ENCODE results near the gene RINT1. TPM values are rescaled to one million over a fixed set of nuclear protein-coding genes. Genes with fewer than 3 reads are reported as not detected.
"Not testable (repeated sequence)": the region's sequence is repeated elsewhere in the genome, so short reads cannot be mapped to it uniquely, and the experiment has no call there.

RINT1 gene
- total RNA-seq, 1 experiment from 2014 or later: 18.1 TPM

DNA sequence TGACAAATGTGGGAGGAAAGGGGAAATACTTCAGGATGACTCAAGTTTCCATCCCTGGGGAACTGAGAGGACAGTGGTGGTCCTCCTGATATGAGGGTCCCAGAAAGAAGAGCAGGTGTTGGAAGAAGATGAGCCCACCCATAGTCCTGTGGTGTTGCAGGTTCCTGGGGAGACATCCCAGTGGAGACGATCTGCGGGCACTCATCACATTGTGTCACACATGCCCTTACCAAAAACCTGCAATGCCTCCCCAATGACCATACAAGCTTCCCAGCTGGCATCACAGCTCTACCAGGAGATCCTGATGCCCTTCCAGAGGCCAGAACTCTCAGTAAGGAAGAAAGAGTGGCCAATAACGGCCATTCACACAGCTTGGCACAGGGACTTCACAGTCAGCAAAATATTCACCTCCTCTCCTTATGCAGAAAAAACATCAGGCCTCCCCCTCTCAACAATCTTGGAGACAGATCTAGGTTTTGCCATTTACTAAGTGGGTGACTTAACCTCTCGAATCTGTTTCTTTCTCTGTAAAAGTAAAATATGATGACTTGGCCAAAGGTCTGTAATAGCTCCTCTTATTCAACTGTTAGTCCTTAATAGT is 19.0 kb upstream of the RINT1 start:
- BruUV-seq (replicated peaks): no TSS peak
- CTCF ChIA-PET: no interaction called here
- no peaks in the 10 kb centered on the region for H3K9me3 ChIP-seq (ENCODE audit: control insufficient read depth, insufficient read depth, low read depth, low read length)
- intact Hi-C loops (cut with micrococcal nuclease; ENCODE audit: unreplicated experiment): no loop called here
- DNase-seq (ENCODE audit: low read depth, low spot score) (no peak), ATAC-seq (no peak)
- H3K36me3 ChIP-seq (ENCODE audit: control insufficient read depth, insufficient read depth, low read length): peaks cover 4% of the 10 kb centered on the region; the same call in 1 of the 2 replicates
- POLR2A ChIA-PET: no interaction called here
- in situ Hi-C loops (cut with HindIII; ENCODE audit: low pct_unique_long_range_greater_than_20kb, low sequenced_read_pairs): no loop called here
- TF ChIP-seq POLR2AphosphoS5 (IDR thresholded peaks at IDR 0.05; ENCODE audit: low read depth, low read length) (no peak), SIN3A (IDR thresholded peaks at IDR 0.05; ENCODE audit: borderline replicate concordance, insufficient read depth, low read depth, low read length) (no peak), TCF7L2 (IDR thresholded peaks at IDR 0.05; ENCODE audit: low read depth, low read length) (no peak)
- TF ChIP-seq, protein P1, sequence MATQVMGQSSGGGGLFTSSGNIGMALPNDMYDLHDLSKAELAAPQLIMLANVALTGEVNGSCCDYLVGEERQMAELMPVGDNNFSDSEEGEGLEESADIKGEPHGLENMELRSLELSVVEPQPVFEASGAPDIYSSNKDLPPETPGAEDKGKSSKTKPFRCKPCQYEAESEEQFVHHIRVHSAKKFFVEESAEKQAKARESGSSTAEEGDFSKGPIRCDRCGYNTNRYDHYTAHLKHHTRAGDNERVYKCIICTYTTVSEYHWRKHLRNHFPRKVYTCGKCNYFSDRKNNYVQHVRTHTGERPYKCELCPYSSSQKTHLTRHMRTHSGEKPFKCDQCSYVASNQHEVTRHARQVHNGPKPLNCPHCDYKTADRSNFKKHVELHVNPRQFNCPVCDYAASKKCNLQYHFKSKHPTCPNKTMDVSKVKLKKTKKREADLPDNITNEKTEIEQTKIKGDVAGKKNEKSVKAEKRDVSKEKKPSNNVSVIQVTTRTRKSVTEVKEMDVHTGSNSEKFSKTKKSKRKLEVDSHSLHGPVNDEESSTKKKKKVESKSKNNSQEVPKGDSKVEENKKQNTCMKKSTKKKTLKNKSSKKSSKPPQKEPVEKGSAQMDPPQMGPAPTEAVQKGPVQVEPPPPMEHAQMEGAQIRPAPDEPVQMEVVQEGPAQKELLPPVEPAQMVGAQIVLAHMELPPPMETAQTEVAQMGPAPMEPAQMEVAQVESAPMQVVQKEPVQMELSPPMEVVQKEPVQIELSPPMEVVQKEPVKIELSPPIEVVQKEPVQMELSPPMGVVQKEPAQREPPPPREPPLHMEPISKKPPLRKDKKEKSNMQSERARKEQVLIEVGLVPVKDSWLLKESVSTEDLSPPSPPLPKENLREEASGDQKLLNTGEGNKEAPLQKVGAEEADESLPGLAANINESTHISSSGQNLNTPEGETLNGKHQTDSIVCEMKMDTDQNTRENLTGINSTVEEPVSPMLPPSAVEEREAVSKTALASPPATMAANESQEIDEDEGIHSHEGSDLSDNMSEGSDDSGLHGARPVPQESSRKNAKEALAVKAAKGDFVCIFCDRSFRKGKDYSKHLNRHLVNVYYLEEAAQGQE (IDR thresholded peaks at IDR 0.05; ENCODE audit: insufficient read depth in 1 of 2, low read depth in 2 of 2, low read length in 1 of 2): no peak
- TF ChIP-seq, protein P2, sequence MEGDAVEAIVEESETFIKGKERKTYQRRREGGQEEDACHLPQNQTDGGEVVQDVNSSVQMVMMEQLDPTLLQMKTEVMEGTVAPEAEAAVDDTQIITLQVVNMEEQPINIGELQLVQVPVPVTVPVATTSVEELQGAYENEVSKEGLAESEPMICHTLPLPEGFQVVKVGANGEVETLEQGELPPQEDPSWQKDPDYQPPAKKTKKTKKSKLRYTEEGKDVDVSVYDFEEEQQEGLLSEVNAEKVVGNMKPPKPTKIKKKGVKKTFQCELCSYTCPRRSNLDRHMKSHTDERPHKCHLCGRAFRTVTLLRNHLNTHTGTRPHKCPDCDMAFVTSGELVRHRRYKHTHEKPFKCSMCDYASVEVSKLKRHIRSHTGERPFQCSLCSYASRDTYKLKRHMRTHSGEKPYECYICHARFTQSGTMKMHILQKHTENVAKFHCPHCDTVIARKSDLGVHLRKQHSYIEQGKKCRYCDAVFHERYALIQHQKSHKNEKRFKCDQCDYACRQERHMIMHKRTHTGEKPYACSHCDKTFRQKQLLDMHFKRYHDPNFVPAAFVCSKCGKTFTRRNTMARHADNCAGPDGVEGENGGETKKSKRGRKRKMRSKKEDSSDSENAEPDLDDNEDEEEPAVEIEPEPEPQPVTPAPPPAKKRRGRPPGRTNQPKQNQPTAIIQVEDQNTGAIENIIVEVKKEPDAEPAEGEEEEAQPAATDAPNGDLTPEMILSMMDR (IDR thresholded peaks at IDR 0.05): no peak
- no peak overlapping the region for H3K27ac ChIP-seq (ENCODE audit: low read length)
- H3K27me3 ChIP-seq (ENCODE audit: control insufficient read depth, insufficient read depth, low read length): no peaks in the 10 kb centered on the region
- no peaks in the 10 kb centered on the region for H3K4me1 ChIP-seq (ENCODE audit: control insufficient read depth, insufficient read depth, low read length)
- no peak overlapping the region for H3K4me3 ChIP-seq (ENCODE audit: low read depth in 2 of 2, low read length in 2 of 2)

GRCh38 chr7:105515610-105516009 is 16.4 kb upstream of the RINT1 start:
- H3K9me3 ChIP-seq (ENCODE audit: control insufficient read depth, insufficient read depth, low read depth, low read length); POLR2A ChIA-PET: not testable (repeated sequence)

GRCh38 chr7:105519353-105519752 is 12.6 kb upstream of the RINT1 start:
- DNase-seq (ENCODE audit: low read depth, low spot score) (no peak), ATAC-seq (no peak)
- BruUV-seq (replicated peaks): no TSS peak
- peaks cover 3% of the 10 kb centered on the region; the same call in 1 of the 2 replicates for H3K36me3 ChIP-seq (ENCODE audit: control insufficient read depth, insufficient read depth, low read length)
- H3K4me3 ChIP-seq (ENCODE audit: low read depth in 2 of 2, low read length in 2 of 2): no peak overlapping the region
- H3K27me3 ChIP-seq (ENCODE audit: control insufficient read depth, insufficient read depth, low read length): no peaks in the 10 kb centered on the region
- in situ Hi-C loops (cut with HindIII; ENCODE audit: low pct_unique_long_range_greater_than_20kb, low sequenced_read_pairs) (no loop called here), intact Hi-C loops (cut with micrococcal nuclease; ENCODE audit: unreplicated experiment) (no loop called here)
- ChIA-PET POLR2A (interaction anchor here (0.6 to 1.4 kb wide), 2 partner anchors 12 to 16 kb away, joined by 3 to 10 read pairs; partner anchors contain the start of gene RINT1), CTCF (interaction anchor here (0.9 kb wide), 1 partner anchor 12 kb away, joined by 5 read pairs; the partner anchor contains the start of gene RINT1)
- TF ChIP-seq, protein P2 (IDR thresholded peaks at IDR 0.05): no peak
- TF ChIP-seq POLR2AphosphoS5 (IDR thresholded peaks at IDR 0.05; ENCODE audit: low read depth, low read length): no peak
- TF ChIP-seq, protein P1 (IDR thresholded peaks at IDR 0.05; ENCODE audit: insufficient read depth in 1 of 2, low read depth in 2 of 2, low read length in 1 of 2): no peak
- H3K9me3 ChIP-seq (ENCODE audit: control insufficient read depth, insufficient read depth, low read depth, low read length): no peaks in the 10 kb centered on the region
- no peaks in the 10 kb centered on the region for H3K4me1 ChIP-seq (ENCODE audit: control insufficient read depth, insufficient read depth, low read length)
- no peak overlapping the region for H3K27ac ChIP-seq (ENCODE audit: low read length)

More at GRCh38 chr7:105515610-105516009, 16.4 kb upstream of the RINT1 start:
- intact Hi-C loops (cut with micrococcal nuclease; ENCODE audit: unreplicated experiment); H3K27me3 ChIP-seq (ENCODE audit: control insufficient read depth, insufficient read depth, low read length); H3K4me3 ChIP-seq (ENCODE audit: low read depth in 2 of 2, low read length in 2 of 2); BruUV-seq (replicated peaks); CTCF ChIA-PET; in situ Hi-C loops (cut with HindIII; ENCODE audit: low pct_unique_long_range_greater_than_20kb, low sequenced_read_pairs); H3K27ac ChIP-seq (ENCODE audit: low read length); H3K36me3 ChIP-seq (ENCODE audit: control insufficient read depth, insufficient read depth, low read length); ATAC-seq; H3K4me1 ChIP-seq (ENCODE audit: control insufficient read depth, insufficient read depth, low read length); DNase-seq (ENCODE audit: low read depth, low spot score): not testable (repeated sequence)
